IPS-15b (cell line): ENCODE measurements around the gene CUX1.
A peak's percentile ranks its signal among the peaks of the same experiment; 100 is the strongest.
"Not testable (repeated sequence)": the region's sequence is repeated elsewhere in the genome, so short reads cannot be mapped to it uniquely, and the experiment has no call there.

ENCODE experiments used
- H3K27me3 ChIP-seq: one replicate; pipeline ENCODE4 v1.6.1; 2013; ENCODE audit warnings: low read length; ENCODE audit not compliant: control insufficient read depth, insufficient read depth
- H3K36me3 ChIP-seq: one replicate; pipeline ENCODE4 v1.6.1; 2013; ENCODE audit warnings: low read length; ENCODE audit not compliant: control insufficient read depth, insufficient read depth
- H3K4me1 ChIP-seq: one replicate; pipeline ENCODE4 v1.6.1; 2013; ENCODE audit warnings: mild to moderate bottlenecking, low read length; ENCODE audit not compliant: control insufficient read depth, insufficient read depth
- H3K4me3 ChIP-seq: one replicate; pipeline ENCODE4 v1.5.1; 2013; ENCODE audit warnings: low read depth, low read length
- H3K9ac ChIP-seq: one replicate; pipeline ENCODE4 v1.6.1; 2013; ENCODE audit warnings: low read depth, mild to moderate bottlenecking, low read length
- H3K9me3 ChIP-seq: one replicate; pipeline ENCODE4 v1.6.1; 2013; ENCODE audit warnings: mild to moderate bottlenecking, low read length; ENCODE audit not compliant: control insufficient read depth, insufficient read depth

Gene CUX1

GRCh38 chr7:101783381-101784181, 33.8 kb upstream of the CUX1 start:
- no peaks in the 10 kb centered on the region for H3K4me1 ChIP-seq
- H3K9me3 ChIP-seq = no peaks in the 10 kb centered on the region
- H3K4me3 ChIP-seq = no peak overlapping the region
- no peaks in the 10 kb centered on the region for H3K36me3 ChIP-seq
- no peaks in the 10 kb centered on the region for H3K27me3 ChIP-seq
- no peak overlapping the region for H3K9ac ChIP-seq

- H3K27me3 ChIP-seq = no peaks in the 10 kb centered on the region
- no peaks in the 10 kb centered on the region for H3K36me3 ChIP-seq
- H3K4me3 ChIP-seq = no peak overlapping the region
- H3K9me3 ChIP-seq = no peaks in the 10 kb centered on the region
- no peaks in the 10 kb centered on the region for H3K4me1 ChIP-seq
- no peak overlapping the region for H3K9ac ChIP-seq
Observed at GRCh38 chr7:101784292-101785127, 32.9 kb upstream of the CUX1 start.

DNA sequence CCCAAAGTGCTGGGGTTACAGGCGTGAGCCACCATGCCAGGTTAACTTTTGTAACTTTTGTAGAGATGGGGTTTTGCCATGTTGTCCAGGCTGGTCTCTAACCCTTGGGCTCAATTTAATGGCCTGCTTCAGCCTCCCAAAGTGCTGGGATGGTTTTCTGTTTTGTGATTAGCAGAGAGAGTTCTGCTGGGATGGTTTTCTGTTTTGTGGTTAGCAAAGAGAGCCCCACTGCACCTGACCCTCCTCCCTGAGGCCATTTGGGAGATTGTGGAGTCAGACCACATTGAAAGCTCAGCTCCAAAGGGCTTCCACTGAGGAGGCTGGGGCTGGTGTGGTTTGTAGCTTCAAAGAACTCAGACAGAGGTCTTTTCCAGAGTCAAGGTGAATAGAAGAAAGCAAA, 29.6 kb upstream of the CUX1 start:
- Histone ChIP-seq H3K4me3 (no peak overlapping the region), H3K36me3 (no peaks in the 10 kb centered on the region), H3K9me3 (no peaks in the 10 kb centered on the region), H3K27me3 (no peaks in the 10 kb centered on the region), H3K4me1 (no peaks in the 10 kb centered on the region), H3K9ac (no peak overlapping the region)

- Histone ChIP-seq H3K4me1 (no peaks in the 10 kb centered on the region), H3K9ac (no peak overlapping the region), H3K36me3 (no peaks in the 10 kb centered on the region), H3K27me3 (no peaks in the 10 kb centered on the region), H3K9me3 (no peaks in the 10 kb centered on the region), H3K4me3 (no peak overlapping the region)
Observed at GRCh38 chr7:101788517-101788916, 28.9 kb upstream of the CUX1 start.

DNA sequence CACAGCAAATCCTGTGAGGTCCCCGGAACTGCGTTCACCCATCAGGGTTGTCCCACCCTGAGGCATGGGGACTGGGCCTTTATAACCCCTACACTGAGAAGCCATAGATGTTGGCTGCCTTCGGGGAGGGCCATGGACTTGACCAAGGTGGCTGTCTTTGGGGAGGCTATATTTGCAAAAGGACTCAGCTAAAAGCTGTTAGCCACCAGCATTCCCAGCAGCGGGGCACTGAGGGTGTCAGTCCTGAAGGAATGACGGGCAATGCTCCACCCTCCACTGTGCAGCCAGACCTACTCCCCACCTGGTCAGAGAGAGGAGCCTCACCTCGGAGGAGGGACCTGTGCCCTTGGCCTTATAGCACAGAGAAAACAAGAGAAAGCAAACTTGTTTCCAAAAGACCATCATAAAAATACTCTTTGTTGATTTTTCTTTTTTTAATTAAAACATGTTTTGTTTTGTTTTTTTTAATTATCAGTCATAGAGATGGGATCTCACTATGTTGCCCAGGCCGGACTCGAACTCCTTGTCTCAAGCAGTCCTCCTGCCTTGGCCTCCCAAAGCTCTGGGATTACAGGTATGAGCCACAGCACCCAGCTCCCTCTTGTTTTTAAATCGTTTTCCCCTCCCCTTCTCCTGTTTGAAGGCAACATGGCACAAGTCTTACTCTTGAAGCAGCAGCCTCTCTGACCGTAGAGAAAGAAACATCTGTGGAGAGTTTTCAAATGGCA, 26.7 kb upstream of the CUX1 start:
- no peaks in the 10 kb centered on the region for H3K9me3 ChIP-seq
- no peaks in the 10 kb centered on the region for H3K27me3 ChIP-seq
- no peak overlapping the region for H3K4me3 ChIP-seq
- no peaks in the 10 kb centered on the region for H3K4me1 ChIP-seq
- H3K9ac ChIP-seq = no peak overlapping the region
- no peaks in the 10 kb centered on the region for H3K36me3 ChIP-seq

DNA sequence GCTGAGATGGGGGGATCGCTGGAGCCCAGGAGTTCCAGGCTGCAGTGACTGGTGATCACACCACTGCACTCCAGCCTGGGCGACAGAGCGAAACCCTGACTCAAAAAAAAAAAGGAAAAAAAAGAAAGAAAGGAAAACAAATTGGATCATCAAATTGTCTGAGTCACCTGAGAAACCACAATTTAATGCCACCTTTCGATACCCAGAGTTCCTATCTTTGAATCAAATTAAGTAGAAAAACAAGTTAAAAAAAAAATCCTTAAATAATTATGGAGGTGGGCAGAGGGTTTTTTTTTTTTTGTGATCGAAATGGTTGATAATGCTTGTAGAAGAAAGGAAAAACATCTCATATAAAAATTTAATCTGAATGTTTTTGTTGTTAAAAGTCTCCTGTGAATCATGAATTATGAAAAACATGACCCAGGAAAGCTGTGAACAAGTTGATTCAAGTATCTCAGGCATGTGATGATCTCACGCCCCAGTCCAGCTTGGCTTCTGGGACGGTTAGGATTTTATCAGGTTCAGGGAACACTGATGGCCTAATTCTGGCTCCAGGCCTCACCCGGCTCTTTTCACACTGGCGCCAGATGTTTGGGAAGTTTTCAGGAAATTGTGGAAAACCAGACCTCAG, 25.3 kb upstream of the CUX1 start:
- Histone ChIP-seq H3K4me3 (no peak overlapping the region), H3K9me3 (no peaks in the 10 kb centered on the region), H3K4me1 (no peaks in the 10 kb centered on the region), H3K9ac (no peak overlapping the region), H3K36me3 (no peaks in the 10 kb centered on the region), H3K27me3 (no peaks in the 10 kb centered on the region)

- not testable (repeated sequence) for H3K4me1 ChIP-seq, H3K27me3 ChIP-seq, H3K9me3 ChIP-seq, H3K36me3 ChIP-seq, H3K9ac ChIP-seq, H3K4me3 ChIP-seq
Observed at GRCh38 chr7:101792682-101793071, 24.7 kb upstream of the CUX1 start.

GRCh38 chr7:101795461-101795860, 22.0 kb upstream of the CUX1 start:
- H3K4me3 ChIP-seq = no peak overlapping the region
- no peaks in the 10 kb centered on the region for H3K27me3 ChIP-seq
- H3K4me1 ChIP-seq = no peaks in the 10 kb centered on the region
- H3K36me3 ChIP-seq = no peaks in the 10 kb centered on the region
- H3K9ac ChIP-seq = no peak overlapping the region
- H3K9me3 ChIP-seq = no peaks in the 10 kb centered on the region

GRCh38 chr7:101798173-101798572, 19.3 kb upstream of the CUX1 start:
- not testable (repeated sequence) for H3K9ac ChIP-seq, H3K4me3 ChIP-seq, H3K9me3 ChIP-seq, H3K27me3 ChIP-seq, H3K4me1 ChIP-seq, H3K36me3 ChIP-seq

GRCh38 chr7:101803203-101804087, 14.0 kb upstream of the CUX1 start:
- Histone ChIP-seq H3K4me3 (peak overlapping the region; percentile 35), H3K27me3 (peaks cover 20% of the 10 kb centered on the region), H3K9me3 (no peaks in the 10 kb centered on the region), H3K36me3 (no peaks in the 10 kb centered on the region), H3K4me1 (peaks cover 5% of the 10 kb centered on the region), H3K9ac (no peak overlapping the region)
